Measurements from ENCODE around the gene CACHD1.

DNA sequence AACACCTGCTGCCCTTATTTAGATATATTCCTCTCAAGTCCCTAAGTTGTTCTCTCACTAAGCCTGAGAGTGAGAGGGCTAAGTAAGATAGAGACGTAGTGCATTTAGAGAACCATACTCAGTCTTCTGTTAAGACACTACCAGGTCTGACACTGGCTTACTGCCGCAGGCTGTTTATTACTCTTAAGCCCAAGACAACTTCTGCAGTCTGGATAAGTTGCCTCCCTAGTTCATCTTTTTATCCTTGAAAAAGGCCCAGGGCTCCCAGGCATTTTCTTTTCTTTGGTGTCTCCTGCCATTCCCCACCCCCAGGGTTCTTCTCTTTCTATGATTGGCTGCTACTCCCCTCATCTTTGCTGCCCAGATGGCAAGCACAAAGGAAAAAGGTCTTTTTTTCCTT is 38.7 kb downstream of the CACHD1 start:
- no peak for TF ChIP-seq RAD21 (conservative IDR thresholded peaks at IDR 0.05)
- TF ChIP-seq POLR2AphosphoS5 (IDR thresholded peaks at IDR 0.05), result no peak
- TF ChIP-seq, protein P1, sequence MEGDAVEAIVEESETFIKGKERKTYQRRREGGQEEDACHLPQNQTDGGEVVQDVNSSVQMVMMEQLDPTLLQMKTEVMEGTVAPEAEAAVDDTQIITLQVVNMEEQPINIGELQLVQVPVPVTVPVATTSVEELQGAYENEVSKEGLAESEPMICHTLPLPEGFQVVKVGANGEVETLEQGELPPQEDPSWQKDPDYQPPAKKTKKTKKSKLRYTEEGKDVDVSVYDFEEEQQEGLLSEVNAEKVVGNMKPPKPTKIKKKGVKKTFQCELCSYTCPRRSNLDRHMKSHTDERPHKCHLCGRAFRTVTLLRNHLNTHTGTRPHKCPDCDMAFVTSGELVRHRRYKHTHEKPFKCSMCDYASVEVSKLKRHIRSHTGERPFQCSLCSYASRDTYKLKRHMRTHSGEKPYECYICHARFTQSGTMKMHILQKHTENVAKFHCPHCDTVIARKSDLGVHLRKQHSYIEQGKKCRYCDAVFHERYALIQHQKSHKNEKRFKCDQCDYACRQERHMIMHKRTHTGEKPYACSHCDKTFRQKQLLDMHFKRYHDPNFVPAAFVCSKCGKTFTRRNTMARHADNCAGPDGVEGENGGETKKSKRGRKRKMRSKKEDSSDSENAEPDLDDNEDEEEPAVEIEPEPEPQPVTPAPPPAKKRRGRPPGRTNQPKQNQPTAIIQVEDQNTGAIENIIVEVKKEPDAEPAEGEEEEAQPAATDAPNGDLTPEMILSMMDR (IDR thresholded peaks at IDR 0.05; ENCODE audit: poor library complexity, severe bottlenecking), result no peak
- no peak for TF ChIP-seq TAF1 (IDR thresholded peaks at IDR 0.05; ENCODE audit: low read depth)
- no peak for TF ChIP-seq EP300 (conservative IDR thresholded peaks at IDR 0.05; ENCODE audit: poor library complexity, severe bottlenecking)
- TF ChIP-seq EZH2 (IDR thresholded peaks at IDR 0.05; ENCODE audit: borderline replicate concordance, insufficient read depth, low read length, poor library complexity, severe bottlenecking), result no peak
- TF ChIP-seq, protein P2, sequence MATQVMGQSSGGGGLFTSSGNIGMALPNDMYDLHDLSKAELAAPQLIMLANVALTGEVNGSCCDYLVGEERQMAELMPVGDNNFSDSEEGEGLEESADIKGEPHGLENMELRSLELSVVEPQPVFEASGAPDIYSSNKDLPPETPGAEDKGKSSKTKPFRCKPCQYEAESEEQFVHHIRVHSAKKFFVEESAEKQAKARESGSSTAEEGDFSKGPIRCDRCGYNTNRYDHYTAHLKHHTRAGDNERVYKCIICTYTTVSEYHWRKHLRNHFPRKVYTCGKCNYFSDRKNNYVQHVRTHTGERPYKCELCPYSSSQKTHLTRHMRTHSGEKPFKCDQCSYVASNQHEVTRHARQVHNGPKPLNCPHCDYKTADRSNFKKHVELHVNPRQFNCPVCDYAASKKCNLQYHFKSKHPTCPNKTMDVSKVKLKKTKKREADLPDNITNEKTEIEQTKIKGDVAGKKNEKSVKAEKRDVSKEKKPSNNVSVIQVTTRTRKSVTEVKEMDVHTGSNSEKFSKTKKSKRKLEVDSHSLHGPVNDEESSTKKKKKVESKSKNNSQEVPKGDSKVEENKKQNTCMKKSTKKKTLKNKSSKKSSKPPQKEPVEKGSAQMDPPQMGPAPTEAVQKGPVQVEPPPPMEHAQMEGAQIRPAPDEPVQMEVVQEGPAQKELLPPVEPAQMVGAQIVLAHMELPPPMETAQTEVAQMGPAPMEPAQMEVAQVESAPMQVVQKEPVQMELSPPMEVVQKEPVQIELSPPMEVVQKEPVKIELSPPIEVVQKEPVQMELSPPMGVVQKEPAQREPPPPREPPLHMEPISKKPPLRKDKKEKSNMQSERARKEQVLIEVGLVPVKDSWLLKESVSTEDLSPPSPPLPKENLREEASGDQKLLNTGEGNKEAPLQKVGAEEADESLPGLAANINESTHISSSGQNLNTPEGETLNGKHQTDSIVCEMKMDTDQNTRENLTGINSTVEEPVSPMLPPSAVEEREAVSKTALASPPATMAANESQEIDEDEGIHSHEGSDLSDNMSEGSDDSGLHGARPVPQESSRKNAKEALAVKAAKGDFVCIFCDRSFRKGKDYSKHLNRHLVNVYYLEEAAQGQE (IDR thresholded peaks at IDR 0.05; ENCODE audit: borderline replicate concordance), result no peak

Data from neural cell (in vitro differentiated cells).